ENCODE measurements around the gene ULBP1.
"Not testable (repeated sequence)": the region's sequence is repeated elsewhere in the genome, so short reads cannot be mapped to it uniquely, and the experiment has no call there.

Gene ULBP1

DNA sequence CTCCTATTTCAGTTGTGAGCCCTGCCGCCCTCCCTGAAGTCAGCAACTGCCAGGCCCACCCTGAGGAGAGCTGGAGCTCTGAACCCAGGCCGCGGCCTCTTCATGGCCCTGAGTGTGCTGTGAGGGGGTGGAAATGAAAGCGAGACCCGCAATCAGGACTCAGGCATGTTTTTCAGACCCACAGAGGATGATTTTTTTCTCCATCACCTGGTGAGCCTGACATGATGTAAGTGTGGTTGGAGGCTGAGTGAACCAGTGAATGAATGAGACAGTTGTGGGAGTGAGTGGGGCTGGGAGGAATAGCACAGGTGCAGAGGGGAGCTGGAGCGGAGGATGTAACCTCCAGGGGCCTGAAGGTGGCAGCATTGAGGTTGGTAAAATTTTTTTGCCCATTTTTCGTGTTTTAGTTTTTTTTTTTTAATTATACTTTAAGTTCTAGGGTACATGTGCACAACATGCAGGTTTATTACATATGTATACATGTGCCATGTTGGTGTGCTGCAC is 43.3 kb downstream of the ULBP1 start:
- TF ChIP-seq POLR2A (IDR thresholded peaks at IDR 0.05; ENCODE audit: low read depth, low read length), result no peak
- TF ChIP-seq TAF1 (IDR thresholded peaks at IDR 0.05; ENCODE audit: borderline replicate concordance, low read depth, low read length), result no peak
- no peak for TF ChIP-seq POLR2AphosphoS5 (IDR thresholded peaks at IDR 0.05; ENCODE audit: low read depth, low read length)
- FAIRE-seq (no peak), DNase-seq (ENCODE audit: insufficient read length) (no peak)

DNA sequence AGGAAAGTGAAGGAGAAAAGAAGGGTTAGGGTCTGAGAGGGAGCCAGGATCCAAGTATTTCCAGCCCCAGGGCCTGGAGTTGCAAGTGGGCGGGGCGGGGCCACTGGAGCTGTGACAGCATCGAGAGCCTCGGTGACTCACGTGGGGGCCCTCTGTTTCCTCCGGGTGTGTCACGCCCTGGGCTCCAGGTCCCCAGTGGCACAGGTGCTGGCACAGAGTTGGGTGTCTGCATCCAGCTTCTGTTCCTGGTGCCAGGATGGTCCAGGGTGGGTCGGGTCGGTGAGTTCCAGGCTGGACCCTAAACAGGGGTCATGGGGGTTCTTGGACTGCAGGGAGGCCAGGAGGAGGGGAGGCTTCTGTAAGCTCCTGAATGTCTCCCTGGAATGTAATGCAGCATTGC is 44.8 kb downstream of the ULBP1 start:
- DNase-seq (ENCODE audit: insufficient read length) (no peak), FAIRE-seq (no peak)
- TF ChIP-seq POLR2AphosphoS5 (IDR thresholded peaks at IDR 0.05; ENCODE audit: low read depth, low read length), result no peak
- TF ChIP-seq TAF1 (IDR thresholded peaks at IDR 0.05; ENCODE audit: borderline replicate concordance, low read depth, low read length), result no peak
- no peak for TF ChIP-seq POLR2A (IDR thresholded peaks at IDR 0.05; ENCODE audit: low read depth, low read length)

GRCh38 chr6:150012846-150013784 is 49.4 kb downstream of the ULBP1 start:
- not testable (repeated sequence) for FAIRE-seq; DNase-seq (ENCODE audit: insufficient read length)

GRCh38 chr6:150013785-150014622 is 50.3 kb downstream of the ULBP1 start:
- not testable (repeated sequence) for DNase-seq (ENCODE audit: insufficient read length); FAIRE-seq

- FAIRE-seq; DNase-seq (ENCODE audit: insufficient read length): not testable (repeated sequence)
These were observed 51.0 kb downstream of the ULBP1 start for GRCh38 chr6:150014623-150015280.

- not testable (repeated sequence) for FAIRE-seq; DNase-seq (ENCODE audit: insufficient read length)
These were observed 51.7 kb downstream of the ULBP1 start for GRCh38 chr6:150015281-150016001.

GRCh38 chr6:150016324-150017185 is 52.8 kb downstream of the ULBP1 start:
- no peak for FAIRE-seq
- DNase-seq (ENCODE audit: insufficient read length), result no peak
- TF ChIP-seq POLR2A (IDR thresholded peaks at IDR 0.05; ENCODE audit: low read depth, low read length) (no peak), TAF1 (IDR thresholded peaks at IDR 0.05; ENCODE audit: borderline replicate concordance, low read depth, low read length) (no peak), POLR2AphosphoS5 (IDR thresholded peaks at IDR 0.05; ENCODE audit: low read depth, low read length) (no peak)

DNA sequence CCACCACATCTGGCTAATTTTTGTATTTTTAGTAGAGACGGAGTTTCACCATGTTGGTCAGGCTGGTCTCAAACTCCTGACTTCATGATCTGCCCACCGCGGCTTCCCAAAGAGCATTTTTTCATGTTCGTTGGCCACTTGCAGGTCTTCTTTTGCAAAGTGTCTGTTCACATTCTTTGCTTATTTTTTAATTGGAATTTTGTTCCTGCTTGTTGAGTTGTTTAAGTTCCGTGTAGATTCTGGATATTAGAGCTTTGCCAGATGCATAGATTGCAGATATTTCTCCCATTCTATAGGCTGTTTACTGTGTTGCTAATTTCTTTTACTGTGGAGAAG is 53.4 kb downstream of the ULBP1 start:
- not testable (repeated sequence) for DNase-seq (ENCODE audit: insufficient read length); FAIRE-seq

- TF ChIP-seq POLR2AphosphoS5 (IDR thresholded peaks at IDR 0.05; ENCODE audit: low read depth, low read length), result no peak
- no peak for TF ChIP-seq TAF1 (IDR thresholded peaks at IDR 0.05; ENCODE audit: borderline replicate concordance, low read depth, low read length)
- TF ChIP-seq POLR2A (IDR thresholded peaks at IDR 0.05; ENCODE audit: low read depth, low read length), result no peak
- DNase-seq (ENCODE audit: insufficient read length) (no peak), FAIRE-seq (no peak)
These were observed 55.3 kb downstream of the ULBP1 start for GRCh38 chr6:150018846-150019580.

- FAIRE-seq, result not testable (repeated sequence)
These were observed 58.1 kb downstream of the ULBP1 start for GRCh38 chr6:150021870-150022269.

More at GRCh38 chr6:150021870-150022269, 58.1 kb downstream of the ULBP1 start:
- not testable (repeated sequence) for DNase-seq (ENCODE audit: insufficient read length)

Data from GM12892 (cell line).